Stimulated activated CD4-positive, alpha-beta T cell treated with anti-CD3 and anti-CD28 coated beads, Interleukin-4, amount 100 ng/mL, for 48 hours (primary cell): Measurements from ENCODE around the gene ACTL7B.
A peak's percentile ranks its signal among the peaks of the same experiment; 100 is the strongest.
"Not testable (repeated sequence)": the region's sequence is repeated elsewhere in the genome, so short reads cannot be mapped to it uniquely, and the experiment has no call there.

Experiments used
- DNase-seq, 2 donors: peaks; one replicate each; pipeline ENCODE4 v3.0.0-alpha.2; 2020; ENCODE audit warnings: low read depth in 2 of 2

Gene ACTL7B, protein sequence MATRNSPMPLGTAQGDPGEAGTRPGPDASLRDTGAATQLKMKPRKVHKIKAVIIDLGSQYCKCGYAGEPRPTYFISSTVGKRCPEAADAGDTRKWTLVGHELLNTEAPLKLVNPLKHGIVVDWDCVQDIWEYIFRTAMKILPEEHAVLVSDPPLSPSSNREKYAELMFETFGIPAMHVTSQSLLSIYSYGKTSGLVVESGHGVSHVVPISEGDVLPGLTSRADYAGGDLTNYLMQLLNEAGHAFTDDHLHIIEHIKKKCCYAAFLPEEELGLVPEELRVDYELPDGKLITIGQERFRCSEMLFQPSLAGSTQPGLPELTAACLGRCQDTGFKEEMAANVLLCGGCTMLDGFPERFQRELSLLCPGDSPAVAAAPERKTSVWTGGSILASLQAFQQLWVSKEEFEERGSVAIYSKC

DNA sequence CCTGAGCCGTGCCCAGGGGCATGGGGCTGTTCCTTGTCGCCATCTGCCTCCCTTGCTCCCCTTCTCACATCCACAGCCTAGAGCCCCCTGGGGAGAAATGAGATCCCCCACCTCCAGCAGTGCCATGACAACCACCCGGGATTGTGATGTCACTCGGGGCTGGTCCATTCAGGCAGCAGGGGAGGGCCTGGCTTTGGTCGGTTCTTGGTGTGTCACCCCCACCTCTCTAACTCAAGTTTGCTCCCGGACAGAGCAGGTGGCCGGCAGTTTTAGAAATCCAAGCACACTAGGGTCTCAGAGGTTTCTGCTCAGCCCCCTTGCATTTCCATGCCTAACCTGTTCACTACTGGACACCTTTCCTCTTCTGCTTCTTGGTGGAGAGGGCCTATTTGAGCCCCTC, at the start of gene ACTL7B:
ACTL7B (minus strand) TSS at position 99 of the 400 bp plus-strand sequence; CDS start at position 43, 56 bp downstream.
- DNase-seq = no peak

GRCh38 chr9:108905494-108905893, 49.7 kb upstream of the ACTL7B start:
- DNase-seq = no peak

GRCh38 chr9:108904161-108904560, 48.4 kb upstream of the ACTL7B start:
- DNase-seq = no peak

DNA sequence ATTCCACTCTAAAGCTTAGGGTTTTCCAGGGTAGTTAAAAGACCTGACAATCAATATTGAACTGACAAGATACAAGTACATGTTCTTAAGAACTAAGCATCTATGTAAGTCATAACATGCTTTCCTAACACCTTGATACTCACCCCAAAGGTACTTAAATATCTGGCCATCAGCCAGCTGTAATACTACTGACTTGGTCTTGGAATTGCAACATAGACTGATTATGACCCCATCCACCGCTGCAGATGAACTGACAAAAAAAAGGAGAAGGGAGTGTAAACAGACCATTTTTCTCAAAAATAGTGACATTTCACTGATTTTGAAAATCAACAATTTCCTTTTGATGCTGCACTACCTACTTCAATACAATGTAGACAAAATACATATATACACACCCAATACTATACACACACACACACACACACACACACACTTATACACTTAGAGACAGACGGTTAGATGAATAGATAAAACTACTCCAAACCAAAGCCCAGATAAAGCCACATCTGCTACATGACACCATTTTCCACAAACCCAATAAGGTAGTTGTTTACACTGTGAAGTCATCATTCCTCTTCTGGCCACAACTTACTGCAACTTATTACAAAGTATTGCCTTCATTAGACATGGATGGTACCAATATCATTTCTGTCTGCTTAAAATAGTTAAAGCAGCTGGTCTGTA, 47.8 kb upstream of the ACTL7B start:
- no peak for DNase-seq

DNA sequence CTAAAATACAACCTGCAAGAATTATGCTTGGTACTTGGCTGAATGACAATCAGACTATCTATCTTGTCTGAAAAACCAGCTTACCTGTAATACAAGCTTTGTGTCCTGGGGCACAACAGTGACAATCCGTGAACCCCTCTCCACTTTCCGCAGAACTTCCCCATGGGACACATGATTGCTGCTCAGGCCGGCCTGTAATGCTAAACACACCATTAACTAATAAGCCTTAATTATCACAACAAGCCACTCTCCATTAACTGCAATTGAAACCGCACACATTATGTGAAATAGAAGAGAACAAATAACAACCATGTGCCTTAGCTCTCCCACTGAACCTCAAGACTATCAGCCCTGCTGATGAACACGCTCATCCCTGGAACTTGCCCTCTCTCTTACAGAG, 44.4 kb upstream of the ACTL7B start:
- DNase-seq = no peak

- not testable (repeated sequence) for DNase-seq
Measured at GRCh38 chr9:108899023-108899695, 43.4 kb upstream of the ACTL7B start.

GRCh38 chr9:108897324-108898096, 41.7 kb upstream of the ACTL7B start:
- DNase-seq = no peak

DNA sequence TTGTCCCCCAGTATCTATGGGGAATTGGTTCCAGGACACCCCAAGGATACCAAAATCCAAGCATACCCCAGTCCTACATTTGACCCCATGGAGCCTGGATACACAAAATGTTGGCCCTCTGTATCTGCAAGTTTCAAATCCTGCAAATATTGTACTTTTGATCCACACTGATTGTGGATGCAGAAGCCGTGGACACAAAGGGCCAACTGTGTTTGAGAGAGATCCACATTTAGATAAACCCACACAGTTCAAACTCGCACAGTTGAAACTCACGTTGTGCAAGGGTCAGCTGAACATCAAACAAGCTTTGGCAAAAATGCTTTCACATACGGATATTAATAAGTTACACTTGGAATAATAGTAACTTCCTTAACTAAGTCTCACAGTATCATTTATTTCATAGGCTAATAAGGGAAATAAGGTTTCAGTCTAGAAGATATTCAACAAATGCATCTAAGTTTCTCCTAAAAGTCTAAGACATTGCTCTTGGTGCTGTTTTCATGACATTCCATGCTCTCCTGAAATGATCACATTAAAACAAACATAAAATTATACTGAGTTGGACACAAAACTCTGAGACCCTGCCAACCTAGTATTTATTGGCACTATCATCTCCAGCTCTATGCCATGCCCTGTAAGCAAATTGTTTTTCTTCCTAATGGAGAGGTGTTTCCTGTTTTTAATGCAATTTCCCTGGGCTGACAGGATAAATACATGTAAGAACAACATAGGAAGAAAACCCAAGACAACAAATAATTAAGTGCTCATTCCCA, 38.6 kb upstream of the ACTL7B start:
- DNase-seq = no peak

GRCh38 chr9:108889649-108890067, 33.9 kb upstream of the ACTL7B start:
- DNase-seq = no peak

GRCh38 chr9:108886594-108887271, 30.9 kb upstream of the ACTL7B start:
- not testable (repeated sequence) for DNase-seq

DNA sequence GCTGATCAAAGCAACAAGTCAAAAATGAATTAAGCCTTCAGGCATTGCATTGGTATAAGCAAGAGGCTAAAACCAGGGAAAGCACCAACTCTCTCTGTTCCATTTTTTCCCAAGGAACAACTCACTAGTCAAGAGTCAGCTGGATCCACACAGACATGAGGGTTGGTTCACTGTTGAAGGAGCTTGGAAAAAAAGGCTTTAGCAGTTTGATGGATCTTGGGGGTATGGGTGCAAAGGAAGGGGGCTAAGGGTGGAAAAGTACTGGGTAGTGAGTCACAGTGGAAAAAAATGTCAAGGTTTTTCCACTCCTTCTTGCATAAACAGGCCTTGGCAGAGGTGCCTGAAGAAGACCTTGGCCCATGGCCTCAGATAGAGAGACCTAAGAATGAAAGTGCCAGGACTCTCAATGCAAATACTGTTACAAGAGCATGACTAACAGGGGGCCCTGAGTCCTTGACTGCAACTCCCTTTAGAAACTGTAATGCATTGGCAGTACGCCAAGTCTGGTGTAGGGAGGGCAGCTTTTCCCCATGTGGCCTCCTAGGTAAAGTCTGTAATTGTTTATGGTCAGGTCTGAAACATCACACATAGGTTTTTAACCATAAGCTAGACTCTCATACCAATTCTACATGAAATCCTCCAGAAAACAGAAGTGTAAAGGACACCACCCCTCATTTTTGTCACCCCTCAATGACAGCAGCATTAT, 30.0 kb upstream of the ACTL7B start:
- peak; percentile 47 to 54 for DNase-seq

DNA sequence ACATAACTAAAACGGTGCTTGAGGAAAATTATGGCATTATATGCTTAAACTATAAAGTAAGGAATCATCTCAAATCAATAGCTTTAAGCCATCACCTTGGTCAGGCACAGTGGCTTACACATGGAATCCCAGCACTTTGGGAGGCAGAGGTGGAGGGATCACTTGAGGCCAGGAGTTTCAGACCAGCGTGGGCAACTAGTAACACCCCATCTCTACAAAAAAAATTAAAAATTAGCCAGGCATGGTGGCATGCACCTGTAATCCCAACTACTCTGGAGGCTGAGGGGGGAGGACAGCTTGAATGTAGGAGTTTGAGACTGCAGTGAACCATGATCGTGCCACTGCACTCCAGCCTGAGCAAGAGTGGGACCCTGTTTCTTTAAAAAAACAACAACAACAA, 28.9 kb upstream of the ACTL7B start:
- DNase-seq = no peak

DNA sequence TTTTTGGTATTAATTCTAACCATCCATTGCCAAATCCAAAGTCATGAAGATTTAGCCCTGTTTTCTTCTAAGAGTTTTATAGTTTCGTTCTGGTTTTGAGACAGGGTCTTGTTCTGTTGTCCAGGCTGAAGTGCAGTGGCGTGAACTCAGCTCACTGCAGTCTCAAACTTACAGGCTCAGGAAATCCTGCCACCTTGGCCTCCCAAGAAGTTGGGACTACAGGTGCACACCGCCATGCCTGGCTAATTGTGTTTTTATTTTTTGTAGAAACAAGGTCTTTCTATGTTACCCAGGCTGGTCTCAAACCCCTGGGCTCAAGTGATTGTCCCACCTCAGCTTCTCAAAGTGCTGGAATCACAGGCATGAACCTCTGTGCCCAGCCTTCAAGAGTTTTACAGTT, 27.3 kb upstream of the ACTL7B start:
- no peak for DNase-seq

- DNase-seq = no peak
Measured at GRCh38 chr9:108882052-108882888, 26.5 kb upstream of the ACTL7B start.

GRCh38 chr9:108880738-108881316, 25.0 kb upstream of the ACTL7B start:
- no peak for DNase-seq

DNA sequence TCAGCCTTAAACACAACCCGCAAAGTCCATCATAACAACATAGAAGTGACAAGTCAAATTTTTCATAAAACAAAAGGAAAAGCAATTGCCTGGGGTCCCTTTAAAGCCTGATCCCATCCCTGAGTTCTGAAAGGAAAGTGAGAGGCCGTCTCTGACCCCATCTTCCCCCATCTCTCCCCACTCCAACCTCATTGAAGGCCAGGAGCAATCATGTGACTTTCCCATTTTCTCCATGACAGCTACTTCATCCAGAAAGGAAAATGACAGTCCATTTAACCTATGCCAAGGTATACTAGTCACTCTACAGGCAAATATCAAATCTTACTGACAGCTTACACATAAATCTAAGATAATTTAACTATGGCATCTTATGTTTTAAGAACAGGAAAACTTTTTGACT, 21.7 kb upstream of the ACTL7B start:
- DNase-seq = no peak

- DNase-seq = no peak
Measured at GRCh38 chr9:108876425-108876824, 20.6 kb upstream of the ACTL7B start.

GRCh38 chr9:108874058-108874788, 18.4 kb upstream of the ACTL7B start:
- DNase-seq = no peak
